Lung microvascular endothelial cell (primary cell): ENCODE measurements around the gene RGS8. TPM values are rescaled to one million over a fixed set of nuclear protein-coding genes. Genes with fewer than 3 reads are reported as not detected.
"Not testable (repeated sequence)": the region's sequence is repeated elsewhere in the genome, so short reads cannot be mapped to it uniquely, and the experiment has no call there.

ENCODE experiments used
- DNase-seq, 2 donors: peaks; one replicate each; pipeline versions ENCODE4 v3.0.0 to v3.0.0-alpha.2; 2010; ENCODE audit warnings: low read depth in 2 of 2
- total RNA-seq: library from RNA; depleted of rRNA; stranded (reverse); fragments of >200 nt; gene quantifications from 2 replicates; pipeline ENCODE4 v1.2.1, GENCODE V29; 2014

The RGS8 gene
- total RNA-seq, 1 donor from 2014 or later: not detected

DNA sequence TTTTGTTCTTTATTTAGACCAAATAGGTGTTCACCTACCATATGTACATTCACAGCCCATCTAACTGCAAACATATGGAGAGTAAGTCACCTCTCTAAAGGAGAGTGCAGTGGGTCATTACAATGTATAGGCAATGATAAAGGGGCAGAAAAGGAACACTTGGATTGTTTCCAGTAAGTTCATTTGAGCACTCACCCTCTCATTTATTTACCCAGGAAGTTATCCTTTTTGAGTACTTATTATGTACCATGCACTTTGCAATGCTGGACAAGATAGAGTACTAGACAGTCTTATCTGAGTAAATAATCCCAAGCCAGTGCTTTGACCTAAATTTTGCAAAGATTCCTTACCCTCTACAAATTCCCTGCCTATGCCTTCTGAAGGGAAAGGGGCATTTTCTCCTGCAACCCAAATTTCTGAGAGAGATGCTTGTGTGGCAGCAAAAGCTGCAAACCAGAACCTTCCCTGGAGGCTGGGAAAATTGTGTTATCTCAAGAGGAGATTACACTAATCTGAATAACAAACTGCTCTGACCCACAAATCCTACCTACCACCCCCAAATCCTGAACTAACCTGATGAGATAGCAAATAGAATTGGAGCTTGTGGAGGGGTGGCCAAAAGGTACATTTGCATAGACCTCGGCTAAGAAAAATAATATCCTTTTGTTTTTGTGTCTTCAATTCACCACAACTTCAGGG is 18.6 kb upstream of the RGS8 start:
- no peak for DNase-seq

DNA sequence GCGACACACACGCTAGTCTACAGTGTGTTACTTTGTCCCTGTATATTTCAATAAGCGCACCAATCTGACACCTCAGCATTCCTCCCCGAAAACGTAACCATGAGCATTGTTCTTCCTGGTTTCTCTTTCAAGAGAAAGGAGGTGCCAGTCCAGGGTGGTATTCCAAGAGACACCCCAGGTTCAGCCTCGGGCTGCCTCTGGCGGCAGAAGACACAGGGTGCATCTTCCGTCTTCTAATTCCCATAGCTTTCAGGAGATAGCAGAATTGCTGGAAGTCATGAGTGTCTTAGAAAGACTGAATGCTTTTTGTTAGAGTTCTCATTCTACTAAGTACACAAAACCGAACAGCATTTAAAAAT is 15.9 kb upstream of the RGS8 start:
- no peak for DNase-seq

- no peak for DNase-seq
Observed at GRCh38 chr1:182699393-182700350, 15.3 kb upstream of the RGS8 start.

- DNase-seq: no peak
Observed at GRCh38 chr1:182698971-182699370, 14.6 kb upstream of the RGS8 start.

GRCh38 chr1:182693139-182693538 is 8.8 kb upstream of the RGS8 start:
- not testable (repeated sequence) for DNase-seq

DNA sequence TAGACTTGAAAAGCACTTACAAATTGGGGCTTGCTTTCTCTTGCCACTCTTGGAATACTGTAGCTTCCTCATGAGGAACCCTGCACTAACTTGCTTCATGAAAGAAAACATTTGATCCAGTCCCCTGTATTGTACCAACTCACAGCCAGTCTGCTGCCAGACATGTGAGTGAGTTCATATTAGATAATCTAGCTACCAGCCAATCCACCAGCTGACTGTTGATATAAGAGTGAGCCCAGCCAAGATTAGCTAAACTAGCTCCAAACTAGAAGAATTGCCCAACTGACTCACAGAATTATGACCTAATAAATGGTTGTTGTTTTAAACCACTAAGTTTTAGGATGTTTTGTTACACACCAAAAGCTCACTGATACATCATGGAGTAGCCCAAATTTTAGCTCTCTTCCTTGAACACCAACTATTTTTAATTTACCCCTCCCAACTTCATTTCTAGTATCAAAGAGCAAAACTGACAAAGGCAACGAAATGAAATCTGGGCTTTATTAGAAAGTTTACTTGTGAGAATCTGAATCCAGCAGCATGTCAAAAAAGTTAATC is 6.6 kb upstream of the RGS8 start:
- no peak for DNase-seq

DNA sequence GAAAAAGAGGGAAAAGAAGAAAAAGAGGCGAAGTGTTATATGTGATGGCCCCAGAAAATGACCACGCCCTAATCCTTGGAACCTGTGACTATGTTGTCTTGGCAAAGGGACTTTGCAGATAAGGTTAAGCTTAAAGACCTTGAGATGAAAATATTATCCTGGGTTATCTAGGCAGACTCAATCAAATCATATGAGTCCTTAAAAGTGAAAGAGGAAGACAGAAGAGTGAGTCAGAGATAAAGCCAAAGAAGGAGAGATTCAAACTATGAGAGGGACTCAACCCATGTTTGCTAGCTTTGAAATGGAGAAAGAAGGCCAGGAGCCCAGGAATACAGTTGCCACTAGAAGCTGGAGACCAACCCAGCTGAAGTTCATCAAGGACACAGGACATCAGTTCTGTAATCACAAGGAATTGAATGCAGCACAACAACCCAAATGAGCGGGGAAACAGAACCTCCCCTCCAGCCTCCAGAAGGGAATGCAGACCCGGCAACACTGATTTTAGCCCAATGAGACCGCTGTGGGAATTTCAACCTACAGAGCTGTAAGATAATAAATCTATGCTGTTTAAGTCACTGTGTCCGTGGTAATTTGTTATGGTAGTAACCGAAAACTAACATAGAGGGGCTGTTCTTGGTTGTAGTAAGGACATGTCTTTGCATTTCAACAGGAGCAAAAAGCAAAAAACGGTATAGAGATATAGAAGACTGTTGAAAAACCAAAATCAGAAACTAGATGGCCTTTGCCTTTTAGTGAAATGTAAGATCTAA is 4.2 kb upstream of the RGS8 start:
- DNase-seq: no peak

GRCh38 chr1:182687361-182687760 is 3.0 kb upstream of the RGS8 start:
- no peak for DNase-seq

DNA sequence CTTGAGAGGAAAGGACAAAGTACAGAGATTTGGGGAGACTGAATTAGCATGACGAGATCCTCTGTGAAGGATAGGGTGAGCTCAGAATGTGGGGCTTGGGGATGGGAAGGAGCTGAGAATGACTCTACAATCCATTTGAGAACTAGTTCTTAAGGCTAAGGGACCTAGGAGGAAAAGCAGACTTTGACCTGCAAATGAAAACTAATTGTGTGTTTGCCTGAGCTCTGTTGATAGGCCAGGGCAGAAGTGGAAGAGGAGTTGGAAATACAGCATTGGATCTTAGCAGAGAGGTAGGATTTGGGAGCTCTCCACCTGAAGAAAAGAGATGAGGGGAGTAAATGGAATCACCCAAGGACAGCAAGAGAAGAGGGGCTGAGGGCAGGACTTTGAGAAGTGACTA is 2.1 kb upstream of the RGS8 start:
- no peak for DNase-seq

DNA sequence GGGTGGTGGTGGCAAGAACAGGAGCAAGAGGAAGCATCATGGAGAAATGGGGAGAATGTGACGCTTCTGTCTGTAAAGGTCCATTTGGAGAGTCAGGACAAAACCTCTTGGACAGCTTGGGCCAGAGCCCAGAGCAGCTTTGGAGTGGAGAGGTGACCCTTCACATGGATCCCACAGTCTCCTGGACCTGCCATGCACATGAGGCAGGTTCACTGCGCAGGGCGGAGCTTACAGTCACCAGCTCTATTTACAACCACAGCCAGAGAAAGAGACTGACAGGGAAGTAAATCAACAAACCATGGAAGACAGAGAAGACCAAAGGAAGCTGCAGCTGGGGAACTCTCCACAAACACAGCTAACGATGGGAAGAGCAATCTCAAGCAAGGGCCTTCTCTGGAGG is 828 bp upstream of the RGS8 start:
- no peak for DNase-seq

- DNase-seq: no peak
Observed at GRCh38 chr1:182682898-182683501, 1.4 kb downstream of the RGS8 start.

GRCh38 chr1:182682406-182682805 is 2.0 kb downstream of the RGS8 start:
- DNase-seq: no peak

DNA sequence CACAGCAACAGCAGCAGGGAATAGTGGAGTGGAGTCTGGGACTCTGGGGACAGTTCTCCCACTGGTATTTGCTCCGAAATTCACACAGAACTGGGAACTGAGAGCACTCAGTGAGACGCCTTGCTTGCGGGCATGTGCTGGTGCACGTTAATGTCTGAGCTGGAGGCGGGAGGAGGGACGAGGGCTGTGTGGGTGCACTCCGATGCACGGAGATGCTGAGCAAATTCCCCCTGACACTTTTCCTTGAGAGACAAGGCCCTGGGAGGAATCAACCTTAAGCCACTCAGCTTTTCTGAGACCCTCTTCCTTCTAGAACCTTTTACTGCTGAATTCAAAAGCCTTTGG is 2.8 kb downstream of the RGS8 start:
- DNase-seq: no peak

GRCh38 chr1:182680901-182681567 is 3.4 kb downstream of the RGS8 start:
- no peak for DNase-seq

DNA sequence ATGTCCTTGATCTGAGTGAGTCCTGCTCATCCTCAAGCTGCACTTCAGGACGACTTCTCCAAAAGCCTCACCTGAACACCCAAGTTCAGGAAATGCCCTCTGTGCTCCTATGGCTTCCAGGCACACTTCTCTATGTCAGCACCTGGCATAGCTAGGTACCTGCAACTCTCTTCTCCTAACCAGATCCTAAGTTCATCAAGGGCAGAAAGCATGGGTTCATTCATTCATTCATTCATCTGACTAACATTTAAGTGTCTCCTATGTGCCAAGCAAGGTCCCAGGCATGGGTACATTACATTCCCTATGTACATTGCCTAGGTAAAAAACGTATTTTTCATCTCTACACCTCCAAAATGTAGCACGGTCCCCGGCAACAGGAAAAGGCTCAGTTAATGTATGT is 4.0 kb downstream of the RGS8 start:
- no peak for DNase-seq

DNA sequence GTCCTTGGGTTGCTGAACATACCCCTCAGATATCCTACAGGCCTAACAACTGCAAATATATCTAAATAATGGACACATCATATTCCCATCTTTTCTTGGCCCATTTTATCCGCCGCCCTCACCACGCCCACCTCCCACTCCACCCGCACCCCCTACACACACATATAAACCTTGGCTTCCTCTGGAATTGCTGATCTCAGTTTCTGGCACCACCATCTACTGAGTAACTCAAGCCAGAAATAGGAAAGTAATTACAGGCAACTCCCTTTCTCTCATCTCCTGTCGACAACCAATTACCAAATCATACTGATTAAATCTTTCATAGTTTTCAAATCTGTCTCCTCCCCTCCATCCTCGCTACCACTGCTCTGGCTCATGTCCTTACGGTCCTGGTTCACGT is 4.7 kb downstream of the RGS8 start:
- DNase-seq: no peak

GRCh38 chr1:182677397-182678098 is 6.8 kb downstream of the RGS8 start:
- DNase-seq: no peak

DNA sequence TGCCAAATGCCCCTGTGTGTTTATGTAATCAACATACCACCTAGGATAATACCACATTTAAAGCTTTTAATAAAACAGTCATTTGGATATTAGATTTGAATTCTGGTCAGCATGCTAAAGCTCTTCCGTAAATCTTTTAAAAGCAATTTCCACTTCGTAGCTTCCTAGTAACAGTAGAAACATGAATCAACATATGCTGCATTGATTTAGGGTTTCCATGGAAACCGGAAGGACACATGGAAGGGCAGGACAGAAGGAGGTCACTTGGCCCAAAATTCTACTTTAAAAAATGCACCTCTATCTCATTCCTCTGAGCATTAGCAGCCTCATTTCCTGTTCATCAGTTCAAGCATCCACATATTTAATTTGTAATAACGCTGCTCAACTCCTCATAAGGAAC is 8.1 kb downstream of the RGS8 start:
- peak in 1 of 2 donors; percentile 57 for DNase-seq

- DNase-seq: no peak
Observed at GRCh38 chr1:182674346-182675246, 9.8 kb downstream of the RGS8 start.
